ENCODE results near the gene DIP2C.
"Not testable (repeated sequence)": the region's sequence is repeated elsewhere in the genome, so short reads cannot be mapped to it uniquely, and the experiment has no call there.

DIP2C gene

DNA sequence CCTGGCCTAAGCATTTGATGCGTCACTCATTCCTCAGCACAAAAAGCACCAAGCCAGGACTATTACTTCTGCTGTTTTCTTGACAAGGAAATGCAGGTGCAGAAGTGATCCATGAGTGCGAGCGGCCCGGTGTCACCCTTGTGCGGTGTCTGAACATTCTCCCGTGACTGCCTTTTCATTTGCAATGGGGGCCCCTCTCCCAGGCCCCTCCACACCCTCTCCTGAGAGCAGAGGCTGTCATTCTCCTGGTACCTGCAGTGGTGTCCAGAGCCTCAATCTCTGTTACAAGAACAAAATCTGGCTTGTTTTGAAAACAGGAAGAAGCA is 213.1 kb downstream of the DIP2C start:
- DNase-seq, result no peak

DNA sequence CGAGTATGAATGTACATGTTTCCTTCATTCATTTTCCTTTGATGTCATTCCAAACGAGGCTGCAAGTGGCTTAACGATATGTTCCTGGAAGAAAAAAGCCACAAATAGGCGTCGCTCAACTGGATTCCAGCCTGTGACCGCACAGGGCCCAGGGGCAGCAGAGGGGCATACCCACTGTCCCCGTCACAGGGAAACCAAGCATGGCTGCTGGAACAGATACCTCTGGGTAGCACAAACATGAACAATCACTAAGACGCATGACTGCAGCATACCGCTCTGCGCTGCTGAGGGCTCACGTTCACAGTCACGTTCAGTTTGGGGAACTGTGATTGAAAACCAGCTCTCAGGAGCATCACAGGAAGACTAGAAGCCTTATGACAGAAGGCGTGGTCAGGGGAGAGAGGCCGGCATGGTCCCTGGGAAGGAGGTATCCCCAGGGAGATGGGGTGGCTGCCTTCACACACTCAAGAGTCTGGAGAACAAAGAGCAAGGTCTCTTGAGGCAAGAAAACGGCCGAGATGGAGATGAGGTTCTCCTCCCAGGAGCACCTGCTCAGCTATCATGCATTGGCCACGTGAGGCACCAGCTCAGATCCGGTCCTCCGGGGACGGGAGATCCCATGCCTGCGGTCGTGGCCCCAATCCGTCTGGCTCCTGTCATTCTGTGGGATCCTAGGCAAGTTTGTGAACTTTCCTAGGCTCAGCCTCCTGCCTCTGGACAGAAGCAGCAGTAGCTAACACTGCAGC is 213.6 kb downstream of the DIP2C start:
- no peak for DNase-seq

DNA sequence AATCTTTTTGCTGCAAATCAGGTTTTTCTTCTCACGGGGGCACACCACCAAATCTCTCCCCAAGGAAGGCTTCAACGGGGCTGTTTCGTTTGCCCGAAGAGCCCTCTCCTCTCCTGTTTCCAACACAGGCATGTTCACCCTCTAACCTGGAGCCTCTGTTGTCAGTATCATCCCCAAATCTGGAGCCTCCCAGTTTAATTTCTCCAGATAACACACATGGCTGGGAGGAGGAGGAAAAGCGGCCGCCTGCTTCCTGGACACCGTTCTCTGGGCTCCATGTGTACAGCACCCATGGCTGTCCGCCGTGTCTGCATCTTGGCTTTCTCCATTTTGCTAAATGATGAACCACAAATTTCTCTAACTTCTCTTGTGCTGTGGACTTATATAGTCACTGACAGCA is 214.5 kb downstream of the DIP2C start:
- no peak for DNase-seq

DNA sequence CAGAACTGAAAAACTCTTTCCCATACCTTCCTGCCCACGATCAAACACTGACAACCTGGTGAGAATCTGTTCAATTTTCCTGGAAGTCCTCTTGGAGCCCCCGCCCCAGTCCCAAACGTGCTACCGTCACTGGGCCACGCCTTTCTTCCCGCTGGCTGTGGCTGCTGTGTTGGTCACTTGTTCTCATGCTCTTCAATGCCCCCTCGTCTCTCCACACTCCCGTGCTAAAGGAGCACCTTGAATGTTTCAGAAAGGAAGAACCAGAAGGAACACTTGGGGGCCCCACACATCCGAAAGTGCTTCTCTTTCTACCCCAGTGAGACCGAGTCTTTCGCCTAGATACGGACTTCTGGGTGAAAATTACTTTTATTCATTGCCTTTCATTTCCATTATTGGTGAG is 215.1 kb downstream of the DIP2C start:
- DNase-seq, result no peak

DNA sequence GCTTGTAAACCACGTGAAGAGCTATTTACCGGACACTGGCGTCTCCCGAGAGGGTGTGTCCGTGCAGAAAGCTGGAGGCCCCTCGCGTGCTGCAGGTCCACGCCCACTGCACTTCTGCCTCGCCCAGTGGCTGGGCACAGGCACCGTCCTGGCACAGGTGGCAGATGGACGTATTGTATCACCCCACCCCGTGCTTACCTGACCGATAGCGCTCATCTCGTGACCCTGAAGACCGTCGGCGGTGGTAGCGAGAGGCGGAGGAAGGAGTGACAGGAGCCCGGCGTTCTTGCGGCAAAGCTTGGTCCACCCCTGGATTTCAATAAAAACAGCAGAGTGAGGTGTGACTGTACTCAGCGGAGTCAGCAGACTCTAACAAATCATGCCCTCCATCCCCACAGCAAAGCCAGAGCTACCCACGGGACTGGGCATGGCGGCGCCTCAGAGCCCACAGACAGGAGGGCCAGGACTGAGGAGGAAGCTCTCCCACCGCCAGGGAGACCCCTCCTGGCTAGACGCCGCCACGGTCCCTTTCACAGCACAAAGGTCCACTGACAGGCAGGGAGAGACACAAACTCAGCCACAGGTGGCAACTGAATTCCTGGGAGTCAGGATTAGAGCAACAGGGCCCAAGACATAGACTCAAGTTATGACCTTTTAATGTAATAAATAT is 217.1 kb downstream of the DIP2C start:
- no peak for DNase-seq

DNA sequence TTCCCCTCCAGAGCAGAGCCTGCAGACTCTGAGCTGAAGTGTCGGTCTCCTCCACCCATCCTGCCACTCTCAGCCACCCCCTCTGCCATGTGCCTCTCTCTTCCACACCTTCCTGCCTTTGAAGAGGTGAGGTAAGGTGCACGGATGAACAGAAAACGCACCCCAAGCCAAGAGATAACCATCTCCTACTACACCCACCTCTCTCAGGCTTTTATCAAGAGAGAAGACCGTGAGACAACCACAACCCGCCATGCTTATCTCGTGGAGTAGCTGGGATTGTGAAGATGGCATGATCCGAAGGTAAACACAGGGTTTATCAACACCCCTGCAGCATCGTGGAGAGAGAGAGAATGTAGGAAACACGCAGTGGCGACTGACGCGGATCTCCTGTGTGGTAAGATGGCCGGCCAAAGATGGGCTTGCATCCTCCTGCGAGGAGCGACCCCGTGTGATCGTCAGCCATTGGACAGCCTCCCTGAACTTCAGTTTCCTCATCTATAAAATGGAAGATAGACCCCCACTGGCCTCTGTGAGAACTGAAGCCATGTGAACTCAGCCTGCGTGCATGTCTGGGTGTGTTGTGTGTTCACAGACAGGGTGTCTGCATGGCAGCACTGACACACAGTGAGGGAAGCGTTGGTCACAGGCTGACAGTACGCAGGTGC is 219.0 kb downstream of the DIP2C start:
- DNase-seq, result no peak

DNA sequence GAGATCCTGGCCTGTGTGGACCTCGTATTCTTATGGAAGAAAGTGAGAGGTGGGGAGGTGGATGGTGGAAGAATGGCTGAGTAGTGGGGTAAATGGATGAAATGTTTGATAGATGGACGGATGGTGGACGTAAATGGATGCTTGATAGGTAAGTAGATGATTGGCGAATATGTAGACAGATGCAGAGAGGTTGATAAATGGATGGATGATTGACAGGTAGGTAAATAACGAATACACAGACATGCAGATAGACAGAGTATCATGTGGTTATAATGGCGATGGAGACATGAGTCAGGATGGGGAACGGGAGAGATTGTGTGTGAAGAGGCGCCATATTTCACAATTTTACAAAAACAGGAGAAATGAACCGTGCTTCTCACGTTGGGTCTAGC is 219.5 kb downstream of the DIP2C start:
- no peak for DNase-seq

DNA sequence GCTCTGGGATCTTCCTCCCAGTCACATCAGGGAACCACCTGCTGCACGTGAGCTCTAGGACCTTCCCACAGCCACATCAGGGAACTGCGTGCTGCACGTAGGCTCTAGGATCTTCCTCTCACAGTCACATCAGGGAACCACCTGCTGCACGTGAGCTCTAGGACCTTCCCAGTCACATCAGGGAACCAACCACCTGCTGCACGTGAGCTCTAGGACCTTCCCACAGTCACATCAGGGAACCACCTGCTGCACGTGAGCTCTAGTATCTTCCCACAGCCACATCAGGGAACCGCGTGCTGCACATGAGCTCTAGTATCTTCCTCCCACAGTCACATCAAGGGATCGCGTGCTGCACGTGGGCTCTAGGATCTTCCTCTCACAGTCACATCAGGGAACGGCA is 229.7 kb downstream of the DIP2C start:
- DNase-seq, result no peak

DNA sequence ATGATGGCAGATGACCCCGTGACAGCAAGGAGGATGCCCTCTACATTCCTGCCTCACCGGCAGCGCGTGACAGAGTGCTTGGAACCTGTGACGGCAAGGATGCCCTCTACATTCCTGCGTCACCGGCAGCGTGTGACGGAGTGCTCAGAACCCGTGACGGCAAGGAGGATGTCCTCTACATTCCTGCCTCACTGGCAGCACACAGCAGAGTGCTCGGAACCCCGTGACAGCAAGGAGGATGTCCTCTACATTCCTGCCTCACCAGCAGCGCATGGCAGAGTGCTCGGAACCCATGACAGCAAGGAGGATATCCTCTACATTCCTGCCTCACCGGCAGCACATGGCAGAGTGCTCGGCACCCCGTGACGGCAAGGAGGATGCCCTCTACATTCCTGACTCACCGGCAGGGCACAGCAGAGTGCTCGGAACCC is 231.0 kb downstream of the DIP2C start:
- no peak for DNase-seq

DNA sequence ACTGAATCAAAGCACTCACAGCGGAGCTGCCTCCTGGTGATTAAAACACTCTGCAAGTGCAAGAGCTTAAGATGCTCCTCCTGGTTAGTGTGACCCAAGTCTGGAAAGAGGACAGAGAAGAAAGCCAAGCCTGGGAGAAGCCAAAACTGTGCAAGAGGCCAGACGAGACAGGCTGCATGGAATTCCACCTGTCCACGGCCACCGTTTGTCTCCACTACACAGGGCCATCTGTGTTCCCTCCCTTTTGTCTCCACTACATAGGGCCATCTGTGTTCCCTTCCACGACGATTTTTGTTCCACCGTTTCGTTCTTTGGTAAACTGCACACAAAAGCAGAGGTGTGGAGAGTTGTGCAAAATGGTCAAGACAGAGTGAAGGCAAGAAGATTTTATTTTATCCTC is 233.0 kb downstream of the DIP2C start:
- no peak for DNase-seq

DNA sequence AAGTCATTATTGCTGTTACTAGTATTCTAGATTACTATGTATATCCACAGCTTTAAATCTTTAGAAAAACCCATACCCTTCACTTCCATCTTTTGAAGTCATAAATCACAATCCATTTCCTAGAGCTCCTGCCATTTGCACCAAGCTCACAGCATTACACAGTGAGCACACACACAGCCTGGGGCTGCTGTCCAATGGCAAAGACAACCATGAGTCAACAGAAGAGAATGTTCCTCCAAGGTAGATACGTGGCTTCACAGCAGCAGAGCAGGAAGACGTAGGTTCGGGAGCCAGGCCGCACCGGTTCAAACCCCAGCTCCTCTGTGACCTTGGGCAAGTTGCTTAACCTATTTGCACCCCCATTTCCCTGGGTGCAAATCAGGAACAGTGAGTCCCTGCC is 234.6 kb downstream of the DIP2C start:
- DNase-seq, result no peak

DNA sequence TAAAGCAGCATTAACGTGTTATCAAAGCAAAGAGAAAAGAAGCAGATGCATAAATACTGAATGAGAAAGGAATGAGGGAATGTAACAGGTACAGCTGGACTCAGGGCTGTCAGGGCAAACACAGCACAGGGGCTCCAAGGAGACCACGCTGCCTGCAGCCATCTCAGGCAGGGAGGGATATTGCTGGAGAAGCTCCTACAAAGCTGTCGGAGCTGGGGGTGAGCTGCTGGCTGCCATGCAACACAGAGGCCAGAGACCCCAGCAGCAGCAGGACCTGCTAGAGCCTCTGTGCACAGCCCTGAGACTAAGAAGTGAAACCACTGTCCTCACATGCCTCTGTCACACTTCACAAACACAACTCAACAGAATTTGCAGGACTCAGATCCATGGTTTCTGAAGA is 235.8 kb downstream of the DIP2C start:
- no peak for DNase-seq

DNA sequence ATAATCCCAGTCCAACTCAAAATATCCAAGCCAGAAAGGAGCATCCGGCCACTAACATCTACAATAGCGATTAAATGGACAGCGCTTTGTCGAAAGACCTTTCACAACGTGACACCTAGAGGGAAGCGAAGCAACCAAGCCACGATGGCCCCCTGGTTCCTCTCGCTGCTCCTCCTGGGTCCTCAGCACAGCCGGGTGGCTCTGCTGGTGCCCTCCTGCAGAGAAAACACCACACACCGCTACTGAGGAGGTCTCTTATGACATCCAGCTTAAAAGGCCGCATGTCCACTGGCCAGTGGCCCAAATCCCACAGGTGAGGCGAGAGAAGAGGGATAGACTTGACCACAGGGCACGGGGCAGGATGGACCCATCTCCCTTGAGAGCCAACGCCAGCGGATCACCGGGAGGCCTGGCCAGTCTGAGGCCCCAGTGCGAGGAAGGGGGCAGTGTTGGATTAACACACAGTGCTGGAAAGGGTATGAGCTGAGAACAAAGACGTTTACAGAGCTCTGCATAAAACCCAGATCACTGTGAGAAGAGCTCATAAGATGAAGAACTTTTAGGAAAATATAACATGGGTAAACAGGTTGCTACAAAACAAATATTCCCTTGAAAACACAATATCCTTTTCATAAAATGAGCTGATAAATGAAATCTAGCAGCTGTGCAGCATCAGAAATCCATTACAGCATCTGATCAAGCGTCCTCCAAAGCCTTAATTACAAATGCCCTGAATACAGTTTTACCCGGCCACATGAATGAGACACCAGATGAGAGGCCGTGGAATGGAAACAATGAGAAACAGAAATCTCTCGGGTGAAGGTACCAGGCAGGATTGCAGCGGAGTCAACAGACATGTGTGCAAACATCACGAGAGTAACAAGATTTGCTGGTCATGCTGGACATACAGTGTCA is 236.7 kb downstream of the DIP2C start:
- DNase-seq, result no peak

DNA sequence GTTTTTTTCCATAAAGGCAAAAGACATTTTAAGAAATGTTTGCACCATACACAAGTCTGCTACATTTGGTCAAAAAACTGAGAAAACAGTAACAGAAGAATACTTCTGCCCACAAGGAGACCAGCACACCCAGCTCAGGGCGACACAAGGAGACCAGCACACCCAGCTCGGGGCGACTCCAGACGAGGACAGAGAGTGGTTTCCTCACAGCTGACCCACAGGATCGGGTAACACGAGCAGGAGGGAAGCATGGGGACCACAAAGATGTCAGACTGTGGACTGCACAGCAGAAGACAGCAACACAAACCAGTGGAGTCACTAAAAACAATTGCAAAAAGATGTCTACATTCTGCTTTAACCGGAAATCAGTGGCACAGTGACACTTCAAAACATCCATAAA is 237.6 kb downstream of the DIP2C start:
- no peak for DNase-seq

DNA sequence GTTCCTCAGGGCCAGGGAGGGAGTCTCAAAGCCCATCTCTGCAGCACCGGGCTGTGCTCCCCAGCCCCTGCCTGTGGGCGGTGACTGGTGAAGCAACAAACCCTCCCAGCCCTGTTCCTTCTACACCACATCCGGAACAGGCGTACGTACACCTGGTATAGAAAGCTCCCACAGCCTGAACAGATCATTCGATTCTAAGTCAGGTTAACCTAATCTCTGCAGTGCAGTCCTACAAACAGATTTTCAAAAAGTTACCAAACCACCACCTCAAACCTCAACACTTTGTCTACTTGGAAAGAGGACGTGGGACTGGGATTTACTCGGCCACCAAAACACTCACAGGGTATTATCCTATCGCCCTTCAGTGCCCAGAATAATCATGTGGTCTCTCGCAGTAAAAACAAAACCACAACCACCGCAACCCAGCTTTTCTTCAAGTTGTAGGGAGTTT is 238.4 kb downstream of the DIP2C start:
- no peak for DNase-seq

DNA sequence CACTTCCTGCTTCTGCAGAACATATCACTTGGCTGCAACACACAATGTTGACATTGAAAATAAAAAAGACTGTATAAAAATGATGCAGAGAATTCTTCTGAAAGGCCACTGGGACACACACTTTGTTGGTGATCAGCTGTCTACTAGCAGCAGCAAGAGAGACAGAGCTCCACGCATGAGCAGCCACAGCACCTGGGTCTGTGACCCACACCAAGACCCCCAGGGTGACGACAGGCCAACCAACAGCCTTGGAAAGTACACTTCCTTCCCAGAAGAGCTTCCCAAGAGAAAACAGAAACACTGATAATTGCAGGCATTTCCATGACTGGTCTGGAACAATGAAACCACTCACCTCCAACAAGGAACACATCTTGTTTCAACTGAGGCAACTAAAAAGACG is 239.0 kb downstream of the DIP2C start:
- DNase-seq, result no peak

DNA sequence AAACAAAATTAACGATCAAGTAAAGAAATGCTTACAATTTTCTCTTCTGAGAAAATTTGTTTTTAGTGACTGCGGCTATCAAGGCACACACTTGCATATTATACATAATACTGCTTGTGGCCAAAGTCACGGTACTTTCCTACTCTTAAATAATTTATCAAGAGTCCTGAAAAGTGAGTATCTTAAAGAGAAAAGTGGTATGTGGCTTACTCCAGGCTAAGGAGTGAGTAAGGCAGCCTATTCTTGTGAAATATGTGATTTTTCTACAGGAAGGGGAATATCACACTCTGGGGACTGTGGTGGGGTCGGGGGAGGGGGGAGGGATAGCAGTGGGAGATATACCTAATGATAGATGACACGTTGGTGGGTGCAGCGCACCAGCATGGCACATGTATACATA is 240.1 kb downstream of the DIP2C start:
- DNase-seq, result not testable (repeated sequence)

DNA sequence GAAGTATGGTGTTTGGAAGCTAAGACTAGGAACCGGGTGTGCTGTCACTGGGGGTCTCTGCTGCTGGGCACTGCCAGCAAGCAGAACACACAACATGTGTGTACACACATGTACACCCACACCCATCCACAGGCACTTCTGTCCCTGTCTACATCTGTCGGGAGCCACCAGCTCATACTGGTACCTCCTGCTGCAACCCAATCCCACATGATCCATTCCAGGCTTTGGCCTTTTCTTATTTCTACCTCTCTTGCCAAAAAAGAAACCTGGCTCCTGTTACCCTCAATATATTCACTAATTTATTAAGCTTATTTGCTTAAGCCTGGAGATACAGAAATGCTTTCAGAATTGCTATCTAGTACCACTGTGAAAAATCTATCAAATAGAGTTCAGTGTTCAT is 246.0 kb downstream of the DIP2C start:
- DNase-seq, result no peak

DNA sequence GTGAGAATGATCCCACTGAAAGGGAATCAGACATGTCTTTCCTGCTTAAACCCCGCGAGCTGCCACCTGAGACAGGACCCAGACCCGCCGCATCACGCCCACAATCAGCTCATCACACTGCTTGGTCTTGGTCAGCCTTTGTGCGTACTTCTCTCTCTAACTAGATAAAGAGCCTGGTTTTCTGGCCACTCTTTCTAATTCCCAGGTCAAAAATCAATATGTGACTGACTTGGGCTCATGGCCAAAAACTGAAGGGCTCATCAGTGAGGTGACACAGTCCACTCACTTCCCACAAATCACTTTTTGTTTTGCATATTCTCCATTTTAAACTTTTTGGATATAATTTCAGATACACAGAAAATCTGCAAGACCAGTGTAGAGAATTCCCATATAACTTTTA is 247.3 kb downstream of the DIP2C start:
- DNase-seq, result no peak

DNA sequence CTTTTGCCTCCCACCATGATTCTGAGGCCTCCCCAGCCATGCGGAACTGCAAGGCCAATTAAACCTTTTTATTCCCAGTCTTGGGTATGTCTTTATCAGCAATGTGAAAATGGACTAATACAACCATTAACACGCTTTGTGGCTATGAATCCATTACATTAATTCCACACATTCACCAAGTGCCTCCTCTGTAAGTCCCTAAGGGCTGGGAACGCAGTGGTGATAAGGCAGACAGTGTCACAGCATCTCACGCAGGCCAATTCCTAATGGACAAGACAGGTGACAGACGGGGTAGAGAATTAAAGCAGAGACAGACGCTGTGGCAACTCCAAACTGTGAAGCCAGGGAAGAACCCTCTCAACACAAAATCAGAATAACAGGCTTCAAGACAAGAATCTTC is 247.8 kb downstream of the DIP2C start:
- no peak for DNase-seq

DNA sequence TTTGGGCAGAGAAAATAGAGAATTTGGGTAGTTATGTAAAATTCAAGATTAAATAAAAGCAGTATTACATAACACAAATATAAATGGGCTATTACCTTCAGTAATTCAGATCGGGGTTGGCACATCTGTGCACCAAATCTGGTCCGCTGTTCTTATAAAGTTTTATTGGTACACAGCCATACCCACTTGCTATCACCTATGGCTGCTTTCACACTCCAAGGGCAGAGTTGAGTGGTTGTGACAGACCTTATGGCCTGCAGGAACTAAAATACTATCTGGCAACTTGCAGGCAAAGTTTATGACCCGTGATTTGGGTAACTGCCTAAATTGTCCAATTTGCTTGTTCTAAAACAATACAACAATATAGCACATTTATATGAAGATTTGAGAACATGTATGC is 249.3 kb downstream of the DIP2C start:
- no peak for DNase-seq

DNA sequence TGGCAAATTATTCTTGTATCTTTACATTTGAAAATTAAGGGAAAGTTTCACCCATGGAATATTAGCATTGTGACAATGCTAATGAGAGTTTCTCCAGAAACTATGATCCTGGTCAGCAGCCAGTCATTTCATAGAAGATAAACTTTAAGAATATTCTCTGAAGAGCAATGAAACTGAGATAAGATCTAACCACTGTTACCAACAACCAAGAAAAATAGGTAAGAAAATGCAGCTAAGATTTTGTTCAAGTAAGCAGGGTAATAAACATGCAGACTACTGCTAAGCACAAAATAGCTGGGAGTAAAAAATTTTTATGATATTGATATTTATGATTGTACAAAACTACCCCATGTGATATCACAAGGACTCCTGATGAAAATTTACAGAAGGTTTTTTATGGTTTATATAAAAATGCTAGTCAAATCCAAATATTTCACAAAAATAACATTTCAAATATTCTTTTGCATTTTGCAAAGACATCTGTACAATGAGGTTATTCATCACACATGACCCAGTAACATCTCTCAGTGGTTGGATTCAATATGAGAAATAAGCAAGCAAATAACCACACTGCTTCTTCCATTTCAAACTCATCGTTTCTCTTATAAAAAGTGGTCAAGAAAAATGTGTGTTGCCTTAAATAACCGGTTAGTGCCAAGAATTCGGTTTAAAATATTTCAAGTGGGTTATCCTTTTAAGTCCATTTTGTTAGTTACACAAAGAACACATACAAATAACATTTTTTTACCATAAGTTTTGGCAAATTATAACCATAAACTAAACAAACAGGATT is 251.6 kb downstream of the DIP2C start:
- DNase-seq, result no peak

All from DMS79 treated with DMSO at 0.1 percent for 48 hours (cell line).